B cell (primary cell): ENCODE measurements around the gene OSBP2. TPM values are rescaled to one million over a fixed set of nuclear protein-coding genes. Genes with fewer than 3 reads are reported as not detected.

ENCODE experiments used
- ATAC-seq: fragments of 200-7000 bp; cut with Tn5 transposase; one replicate; pipeline ENCODE4 v1.10.0; 2021; ENCODE audit warnings: low read depth, mild to moderate bottlenecking, moderate number of reproducible peaks, moderate library complexity
- CTCF ChIA-PET: fragments of 350-600 bp; sonication (Branson Sonifier 250); formaldehyde crosslinking; loops from one replicate; lab custom pipeline; 2021; ENCODE audit warnings: antibody characterized with exemption, inconsistent platforms; lab: Charles Lee
- POLR2A ChIA-PET: fragments of 350-600 bp; sonication (Branson Sonifier 250); formaldehyde crosslinking; loops from one replicate; lab custom pipeline; 2021; ENCODE audit warnings: antibody characterized with exemption; lab: Charles Lee
- DNase-seq: peaks from one replicate; pipeline ENCODE4 v3.0.0; 2013
- H2AFZ ChIP-seq: 2 replicates; pipeline ENCODE4 v1.6.1; 2012; ENCODE audit warnings: mild to moderate bottlenecking, low read depth, low read length; ENCODE audit not compliant: insufficient read depth, poor library complexity, severe bottlenecking
- H3K27ac ChIP-seq, 2 donors: 1 replicate in 1 of 2; 2 replicates in 1 of 2; pipeline ENCODE4 v1.5.1; 2012 to 2013; ENCODE audit warnings: low read length in 2 of 2, mild to moderate bottlenecking in 2 of 2, moderate library complexity in 1 of 2
- H3K27me3 ChIP-seq, 4 experiments: fragments of 200-600 bp in 1 of 4; sonication (generic) in 1 of 4; replicated peaks in 1 of 4; 1 replicate in 2 of 4; 2 replicates in 2 of 4; pipeline versions ENCODE4 v1.6.1 to v1.7.0; 2013 to 2016; ENCODE audit warnings: low read length in 3 of 4, mild to moderate bottlenecking in 2 of 4, mixed read lengths in 1 of 4, moderate library complexity in 1 of 4; ENCODE audit not compliant: insufficient read depth in 4 of 4, control insufficient read depth in 3 of 4; ENCODE audit errors: control extremely low read depth in 1 of 4
- H3K36me3 ChIP-seq, 2 experiments: replicated peaks in 1 of 2; 1 replicate in 1 of 2; 2 replicates in 1 of 2; pipeline versions ENCODE4 v1.6.1 to v1.7.1; 2013; ENCODE audit warnings: low read length in 1 of 2; ENCODE audit not compliant: insufficient read depth in 2 of 2, control insufficient read depth in 1 of 2; ENCODE audit errors: control extremely low read depth in 1 of 2, extremely low read depth in 1 of 2
- H3K4me1 ChIP-seq, 2 donors: fragments of 200-600 bp in 1 of 2; sonication (generic) in 1 of 2; 1 replicate in 1 of 2; 2 replicates in 1 of 2; pipeline versions ENCODE4 v1.5.1 to v1.6.1; 2013 to 2017; ENCODE audit warnings: low read length in 2 of 2; ENCODE audit not compliant: control insufficient read depth in 2 of 2, insufficient read depth in 2 of 2
- H3K4me2 ChIP-seq: replicated peaks from 2 replicates; pipeline ENCODE3; 2012; ENCODE audit warnings: mild to moderate bottlenecking, low read depth, low read length; ENCODE audit not compliant: poor library complexity, severe bottlenecking
- H3K4me3 ChIP-seq, 5 experiments: fragments of 200-600 bp in 1 of 5; sonication (generic) in 1 of 5; 1 replicate in 3 of 5; 2 replicates in 2 of 5; pipeline versions ENCODE4 v1.5.1 to v1.7.0; 2011 to 2016; ENCODE audit warnings: low read length in 4 of 5, mild to moderate bottlenecking in 4 of 5, low read depth in 2 of 5, control low read depth in 1 of 5, moderate library complexity in 1 of 5; ENCODE audit not compliant: insufficient read depth in 1 of 5; ENCODE audit errors: control extremely low read depth in 1 of 5, extremely low read depth in 1 of 5
- H3K79me2 ChIP-seq: fragments of 200-600 bp; sonication (generic); one replicate; pipeline ENCODE4 v1.6.0; 2016; ENCODE audit warnings: low read length; ENCODE audit not compliant: control insufficient read depth, insufficient read depth
- H3K9ac ChIP-seq: fragments of 200-600 bp; sonication (generic); 2 replicates; pipeline ENCODE4 v1.6.1; 2017; ENCODE audit warnings: mild to moderate bottlenecking, low read length, moderate library complexity
- H3K9me3 ChIP-seq, 3 donors: one replicate each; pipeline versions ENCODE4 v1.6.1 to v1.7.1; 2013; ENCODE audit warnings: low read length in 2 of 3; ENCODE audit not compliant: control insufficient read depth in 2 of 3, insufficient read depth in 1 of 3; ENCODE audit errors: control extremely low read depth in 1 of 3
- H4K20me1 ChIP-seq: 2 replicates; pipeline ENCODE4 v1.6.0; 2012; ENCODE audit warnings: mild to moderate bottlenecking, low read length; ENCODE audit not compliant: insufficient read depth, control insufficient read depth, poor library complexity, severe bottlenecking
- H3K27ac Mint-ChIP-seq: one replicate; pipeline ENCODE4 v1.8.0; 2021; ENCODE audit warnings: mixed read lengths
- H3K27me3 Mint-ChIP-seq: one replicate; pipeline ENCODE4 v1.8.0; 2021; ENCODE audit warnings: mixed read lengths
- H3K4me1 Mint-ChIP-seq: one replicate; pipeline ENCODE4 v1.8.0; 2021; ENCODE audit warnings: mixed read lengths
- H3K4me3 Mint-ChIP-seq: one replicate; pipeline ENCODE4 v1.8.0; 2021; ENCODE audit warnings: mixed read lengths
- H3K9me3 Mint-ChIP-seq: one replicate; pipeline ENCODE4 v1.8.0; 2022; ENCODE audit warnings: mixed read lengths; ENCODE audit not compliant: insufficient read depth
- EZH2 ChIP-seq: IDR thresholded peaks from 2 replicates; pipeline ENCODE4 v1.6.1; 2012; ENCODE audit warnings: borderline replicate concordance, low read depth, mild to moderate bottlenecking, moderate library complexity, low read length; ENCODE audit not compliant: insufficient read depth, poor library complexity, severe bottlenecking
- WGBS: methylation state at CpG from one replicate; pipeline ENCODE4 v1.1.5; 2013; ENCODE audit warnings: missing lambda C conversion rate; ENCODE audit not compliant: insufficient coverage; 5-methylcytosine and 5-hydroxymethylcytosine counted together
- intact Hi-C: fragments of 100-400 bp; cut with micrococcal nuclease; formaldehyde crosslinking; loops from one replicate; pipeline ENCODE4 v1.10.0; 2022
- polyA plus RNA-seq: library from polyadenylated mRNA; depleted of rRNA; stranded (reverse); fragments of >200 nt; gene quantifications from 2 replicates; pipeline ENCODE4 v1.2.3, GENCODE V29; 2012
- total RNA-seq, 2 donors: library from RNA; stranded (reverse); fragments of 120-200 nt in 1 of 2; gene quantifications; 1 replicate in 1 of 2; 2 replicates in 1 of 2; pipeline versions ENCODE4 v1.2.3 to v1.2.4, GENCODE V29; 2013 to 2022
- TF ChIP-seq, protein P1 (sequence below): fragments of 200-600 bp; IDR thresholded peaks from one replicate; pipeline ENCODE4 v1.8.0; 2022; ENCODE audit warnings: antibody characterized with exemption, mild to moderate bottlenecking

OSBP2 gene
- total and polyA plus RNA-seq, 2 donors (not counting 1 experiment from before 2014, with no cell fraction given): 0.10 to 1.0 TPM

GRCh38 chr22:30717331-30717921 is 22.8 kb downstream of the OSBP2 start:
- Mint-ChIP-seq H3K9me3 (no peaks in the 10 kb centered on the region), H3K4me1 (no peaks in the 10 kb centered on the region), H3K27me3 (no peaks in the 10 kb centered on the region), H3K4me3 (no peak overlapping the region), H3K27ac (no peak overlapping the region)
- intact Hi-C loops: no loop called here
- no peak for DNase-seq
- no peaks in the 10 kb centered on the region for H3K79me2 ChIP-seq
- H2AFZ ChIP-seq: no peak overlapping the region
- WGBS: 63% methylated on average over 1 of the region's 4 CpGs
- no peak overlapping the region for H3K9ac ChIP-seq
- H3K27me3 ChIP-seq: no peaks in the 10 kb centered on the region
- H3K9me3 ChIP-seq: no peaks in the 10 kb centered on the region
- no peaks in the 10 kb centered on the region for H4K20me1 ChIP-seq
- ChIA-PET POLR2A (interaction anchor here (0.7 kb wide), 1 partner anchor 110 kb away, joined by 4 read pairs; the partner anchor contains the start of gene TCN2), CTCF (no interaction called here)
- no peak overlapping the region for H3K4me2 ChIP-seq
- TF ChIP-seq, protein P1, sequence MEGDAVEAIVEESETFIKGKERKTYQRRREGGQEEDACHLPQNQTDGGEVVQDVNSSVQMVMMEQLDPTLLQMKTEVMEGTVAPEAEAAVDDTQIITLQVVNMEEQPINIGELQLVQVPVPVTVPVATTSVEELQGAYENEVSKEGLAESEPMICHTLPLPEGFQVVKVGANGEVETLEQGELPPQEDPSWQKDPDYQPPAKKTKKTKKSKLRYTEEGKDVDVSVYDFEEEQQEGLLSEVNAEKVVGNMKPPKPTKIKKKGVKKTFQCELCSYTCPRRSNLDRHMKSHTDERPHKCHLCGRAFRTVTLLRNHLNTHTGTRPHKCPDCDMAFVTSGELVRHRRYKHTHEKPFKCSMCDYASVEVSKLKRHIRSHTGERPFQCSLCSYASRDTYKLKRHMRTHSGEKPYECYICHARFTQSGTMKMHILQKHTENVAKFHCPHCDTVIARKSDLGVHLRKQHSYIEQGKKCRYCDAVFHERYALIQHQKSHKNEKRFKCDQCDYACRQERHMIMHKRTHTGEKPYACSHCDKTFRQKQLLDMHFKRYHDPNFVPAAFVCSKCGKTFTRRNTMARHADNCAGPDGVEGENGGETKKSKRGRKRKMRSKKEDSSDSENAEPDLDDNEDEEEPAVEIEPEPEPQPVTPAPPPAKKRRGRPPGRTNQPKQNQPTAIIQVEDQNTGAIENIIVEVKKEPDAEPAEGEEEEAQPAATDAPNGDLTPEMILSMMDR: no peak
- TF ChIP-seq EZH2: no peak
- H3K4me3 ChIP-seq: no peak overlapping the region
- H3K36me3 ChIP-seq: no peaks in the 10 kb centered on the region
- H3K4me1 ChIP-seq: no peaks in the 10 kb centered on the region
- H3K27ac ChIP-seq: no peak overlapping the region
- ATAC-seq: no peak

DNA sequence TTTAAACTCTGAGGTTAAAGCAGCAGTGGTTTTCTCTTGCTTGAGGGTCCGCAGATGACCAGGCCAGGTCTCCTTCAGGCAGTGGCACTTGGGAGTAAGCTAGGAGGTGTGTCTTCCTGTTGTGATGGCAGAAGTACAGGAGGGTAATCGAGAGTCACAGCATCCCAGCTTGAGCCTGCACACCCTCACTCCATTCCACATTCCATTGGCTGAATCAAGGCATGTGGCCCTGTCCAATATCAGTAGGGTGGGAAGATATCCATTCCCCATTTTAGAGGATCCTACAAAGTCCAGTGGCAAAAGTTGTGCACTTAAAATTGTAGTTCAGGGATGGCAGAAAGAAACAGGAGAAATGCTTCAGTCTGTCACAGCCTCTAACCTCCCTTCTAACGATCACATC is 23.3 kb downstream of the OSBP2 start:
- Histone ChIP-seq H3K4me2 (no peak overlapping the region), H3K36me3 (no peaks in the 10 kb centered on the region), H3K4me1 (no peaks in the 10 kb centered on the region), H4K20me1 (no peaks in the 10 kb centered on the region), H3K79me2 (no peaks in the 10 kb centered on the region), H3K9me3 (no peaks in the 10 kb centered on the region), H3K9ac (no peak overlapping the region), H3K27me3 (no peaks in the 10 kb centered on the region), H3K27ac (no peak overlapping the region), H3K4me3 (no peak overlapping the region), H2AFZ (no peak overlapping the region)
- no peak for DNase-seq
- H3K4me1 Mint-ChIP-seq: no peaks in the 10 kb centered on the region
- ATAC-seq: no peak
- H3K9me3 Mint-ChIP-seq: no peaks in the 10 kb centered on the region
- H3K4me3 Mint-ChIP-seq: no peak overlapping the region
- WGBS: no CpG with 5 or more reads among the region's 3 CpGs
- intact Hi-C loops: no loop called here
- no peaks in the 10 kb centered on the region for H3K27me3 Mint-ChIP-seq
- TF ChIP-seq EZH2: no peak
- TF ChIP-seq, protein P1: no peak
- CTCF ChIA-PET: no interaction called here
- POLR2A ChIA-PET: interaction anchor here (0.7 kb wide), 1 partner anchor 111 kb away, joined by 4 read pairs; the partner anchor contains the start of gene TCN2
- H3K27ac Mint-ChIP-seq: no peak overlapping the region
